Measurements from ENCODE around the gene SLC35B2. TPM values are rescaled to one million over a fixed set of nuclear protein-coding genes. Genes with fewer than 3 reads are reported as not detected.
A peak's percentile ranks its signal among the peaks of the same experiment; 100 is the strongest.

Gene SLC35B2
- polyA plus RNA-seq (ENCODE audit: insufficient read length in 3 of 3), result 10 to 100 TPM; 46.7 to 56.2 (median 48.8) TPM
- long read RNA-seq, donor 1, transcript SLC35B2-202 (4 exons, 2,043 nt), result major isoform, 15 of 17 reads
- long read RNA-seq, donor 1, partial matches to known transcripts, result 0 of 17 reads
- long read RNA-seq, donor 1, other reads (novel, unspliced or antisense), result 0 of 17 reads
- long read RNA-seq, donor 2, transcript SLC35B2-202 (4 exons, 2,043 nt), result major isoform, 24 of 25 reads
- long read RNA-seq, donor 2, partial matches to known transcripts, result 0 of 25 reads
- long read RNA-seq, donor 2, other reads (novel, unspliced or antisense), result 0 of 25 reads
- long read RNA-seq, donor 3, transcript SLC35B2-202 (4 exons, 2,043 nt), result major isoform, 37 of 40 reads
- long read RNA-seq, donor 3, partial matches to known transcripts, result 0 of 40 reads
- long read RNA-seq, donor 3, other reads (novel, unspliced or antisense), result 0 of 40 reads
- long read RNA-seq, donor 4, transcript SLC35B2-202 (4 exons, 2,043 nt), result major isoform, 17 of 17 reads
- long read RNA-seq, donor 4, partial matches to known transcripts, result 0 of 17 reads
- long read RNA-seq, donor 4, other reads (novel, unspliced or antisense), result 0 of 17 reads
- long read RNA-seq, donor 5, result 0 reads
- long read RNA-seq, donor 6, transcript SLC35B2-202 (4 exons, 2,043 nt), result major isoform, 21 of 22 reads
- long read RNA-seq, donor 6, partial matches to known transcripts, result 0 of 22 reads
- long read RNA-seq, donor 6, other reads (novel, unspliced or antisense), result 0 of 22 reads
- long read RNA-seq, donor 7, transcript SLC35B2-202 (4 exons, 2,043 nt), result major isoform, 24 of 27 reads
- long read RNA-seq, donor 7, partial matches to known transcripts, result 0 of 27 reads
- long read RNA-seq, donor 7, other reads (novel, unspliced or antisense), result 0 of 27 reads
- long read RNA-seq, donor 8, result 0 reads
- long read RNA-seq, donor 9, transcript SLC35B2-202 (4 exons, 2,043 nt), result major isoform, 26 of 28 reads
- long read RNA-seq, donor 9, partial matches to known transcripts, result 0 of 28 reads
- long read RNA-seq, donor 9, other reads (novel, unspliced or antisense), result 0 of 28 reads
- long read RNA-seq, donor 10, transcript SLC35B2-202 (4 exons, 2,043 nt), result major isoform, 22 of 24 reads
- long read RNA-seq, donor 10, partial matches to known transcripts, result 0 of 24 reads
- long read RNA-seq, donor 10, other reads (novel, unspliced or antisense), result 0 of 24 reads
- long read RNA-seq, donor 11, transcript SLC35B2-202 (4 exons, 2,043 nt), result major isoform, 15 of 16 reads
- long read RNA-seq, donor 11, partial matches to known transcripts, result 0 of 16 reads
- long read RNA-seq, donor 11, other reads (novel, unspliced or antisense), result 0 of 16 reads
- long read RNA-seq, donor 12, transcript SLC35B2-202 (4 exons, 2,043 nt), result major isoform, 10 of 11 reads
- long read RNA-seq, donor 12, partial matches to known transcripts, result 0 of 11 reads
- long read RNA-seq, donor 12, other reads (novel, unspliced or antisense), result 0 of 11 reads
- long read RNA-seq, donor 13, result 0 reads
- long read RNA-seq, donor 14, transcript SLC35B2-202 (4 exons, 2,043 nt), result major isoform, 19 of 19 reads
- long read RNA-seq, donor 14, partial matches to known transcripts, result 0 of 19 reads
- long read RNA-seq, donor 14, other reads (novel, unspliced or antisense), result 0 of 19 reads
- long read RNA-seq, donor 15, transcript SLC35B2-202 (4 exons, 2,043 nt), result major isoform, 16 of 17 reads
- long read RNA-seq, donor 15, partial matches to known transcripts, result 0 of 17 reads
- long read RNA-seq, donor 15, other reads (novel, unspliced or antisense), result 0 of 17 reads
- long read RNA-seq, donor 16, transcript SLC35B2-202 (4 exons, 2,043 nt), result major isoform, 54 of 62 reads
- long read RNA-seq, donor 16, partial matches to known transcripts, result 0 of 62 reads
- long read RNA-seq, donor 16, other reads (novel, unspliced or antisense), result 5 of 62 reads

DNA sequence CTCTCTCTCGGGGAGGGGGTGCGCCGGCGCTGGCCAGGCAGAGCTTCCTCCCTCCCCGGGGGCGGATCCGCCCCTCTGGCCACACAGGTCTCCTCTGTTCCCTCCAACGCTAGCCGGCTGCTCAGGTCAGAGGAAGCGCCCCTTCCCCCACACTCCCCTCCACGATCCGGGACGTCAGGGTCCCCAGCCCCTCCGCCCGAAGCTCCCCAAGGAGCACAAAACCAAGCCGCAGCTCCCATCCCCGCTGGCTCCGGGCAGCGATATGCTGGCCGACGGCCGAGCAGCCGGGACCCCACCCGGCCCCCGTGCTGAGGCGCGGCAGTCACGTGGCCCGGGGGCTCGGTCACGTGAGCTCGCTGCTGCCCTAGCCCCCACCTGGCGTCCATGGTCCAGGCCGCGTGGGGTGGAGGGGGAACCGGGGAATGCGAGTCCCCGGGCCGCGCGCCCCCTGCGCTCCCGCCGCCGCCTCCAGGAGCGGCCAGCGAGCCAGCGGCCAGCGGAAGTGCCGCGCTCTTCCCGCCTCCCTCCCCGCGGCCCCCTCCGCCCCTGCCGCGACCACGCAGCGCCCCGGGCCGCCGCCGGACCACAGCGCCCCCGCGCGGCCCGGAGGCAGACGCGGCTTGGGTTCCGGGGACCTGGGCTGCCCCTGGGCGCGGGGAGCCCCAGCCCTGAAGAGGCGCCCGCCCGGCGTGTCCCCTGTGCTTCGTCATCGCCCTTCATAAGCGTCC lies at the start of gene SLC35B2:
TSS of gene SLC35B2 (minus strand) at position 504 of the 728 bp plus-strand sequence. CDS start at position 386, 118 bp downstream.
- peak in 4 of 11 donors; percentile 68 to 72 (median 72) for DNase-seq (ENCODE audit: extremely low read depth in 1 of 11, low read depth in 9 of 11, low spot score in 4 of 11)

GRCh38 chr6:44306710-44307109 lies 49.4 kb upstream of the SLC35B2 start:
- no peak for DNase-seq (ENCODE audit: extremely low read depth in 1 of 11, low read depth in 9 of 11, low spot score in 4 of 11)

- DNase-seq (ENCODE audit: extremely low read depth in 1 of 11, low read depth in 9 of 11, low spot score in 4 of 11), result no peak
Observed at GRCh38 chr6:44305200-44305725, 47.9 kb upstream of the SLC35B2 start.

DNA sequence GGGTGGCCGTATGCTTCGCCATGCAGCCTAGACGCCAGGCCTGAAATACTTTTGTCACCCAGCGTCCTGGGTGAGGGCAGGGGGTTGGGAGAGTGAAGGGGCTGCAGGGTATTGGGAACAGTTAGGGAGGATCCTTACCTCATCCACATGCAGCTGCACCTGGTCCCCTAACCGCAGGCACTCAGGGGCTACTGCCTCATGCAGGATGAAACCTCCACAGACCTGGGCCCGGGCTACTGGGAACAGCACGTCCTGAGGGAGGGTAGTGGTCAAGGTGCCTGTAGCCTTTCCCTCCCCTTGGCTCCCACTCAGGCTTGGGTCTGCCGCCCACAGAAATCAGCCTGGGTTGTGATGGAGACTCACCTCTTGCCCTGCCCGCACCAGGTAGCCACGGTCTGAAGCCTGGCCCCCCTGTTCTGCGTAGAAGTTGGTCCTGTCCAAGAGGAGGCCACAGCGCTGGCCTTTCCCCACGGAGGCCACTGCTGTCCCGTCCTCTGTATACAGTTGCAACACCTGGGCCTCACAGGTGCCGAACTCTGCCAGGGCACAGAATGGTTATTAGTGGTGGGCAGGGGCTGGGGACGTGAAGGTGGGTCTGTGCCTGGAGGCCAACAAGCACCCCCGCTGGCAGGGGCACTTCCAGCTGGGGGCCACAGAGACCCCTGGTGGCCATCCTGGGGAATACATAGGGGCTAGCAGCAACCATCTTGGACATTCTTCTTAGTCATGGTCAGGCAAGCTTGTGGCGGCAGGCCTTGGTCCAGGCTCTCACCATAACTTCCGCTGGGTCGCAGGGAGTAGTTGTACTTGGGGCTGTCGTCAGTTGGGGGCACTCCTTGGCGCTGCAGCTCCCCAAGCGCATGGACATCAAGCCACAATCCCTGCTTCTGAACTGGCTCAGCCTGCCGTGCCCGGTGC lies 47.2 kb upstream of the SLC35B2 start:
- DNase-seq (ENCODE audit: extremely low read depth in 1 of 11, low read depth in 9 of 11, low spot score in 4 of 11), result no peak

DNA sequence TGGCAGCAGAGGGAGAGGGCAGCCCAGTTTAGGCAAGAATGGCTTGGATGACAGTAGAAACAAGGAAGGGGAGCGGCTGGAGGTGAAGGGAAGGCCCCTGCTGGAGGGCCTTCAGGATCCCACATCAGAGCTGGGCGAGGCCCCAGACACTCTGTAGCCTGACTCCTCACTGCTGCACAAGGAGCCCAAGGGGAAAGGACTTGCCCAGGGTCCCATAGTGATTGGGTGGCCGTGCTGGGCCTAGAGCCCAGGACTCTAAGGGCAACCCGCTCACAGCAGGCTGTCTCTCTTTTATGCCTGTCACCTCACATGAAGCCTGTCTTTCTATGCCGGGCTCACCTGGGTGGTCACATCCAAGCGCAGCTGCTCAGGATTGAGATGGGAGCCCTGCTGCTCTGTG lies 46.5 kb upstream of the SLC35B2 start:
- no peak for DNase-seq (ENCODE audit: extremely low read depth in 1 of 11, low read depth in 9 of 11, low spot score in 4 of 11)

DNA sequence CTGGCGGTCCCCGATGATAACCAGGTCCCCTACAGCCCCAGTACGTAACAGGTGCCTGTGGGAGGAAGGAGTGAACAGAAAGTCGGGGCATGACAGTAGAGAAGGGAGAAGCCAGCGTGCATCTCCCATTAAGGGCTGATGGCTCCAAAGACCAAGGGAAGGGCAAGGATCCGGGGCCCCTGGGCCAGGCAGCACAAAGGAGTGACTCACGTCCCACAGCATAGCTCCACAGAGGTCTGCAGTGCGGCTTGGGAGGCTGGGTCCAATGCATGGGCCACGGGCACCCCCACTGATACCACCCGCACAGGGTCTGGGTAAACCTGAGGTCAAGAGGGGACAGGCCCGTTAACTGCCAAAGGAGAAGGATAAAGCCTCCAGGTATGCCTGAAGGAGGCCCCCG lies 45.5 kb upstream of the SLC35B2 start:
- DNase-seq (ENCODE audit: extremely low read depth in 1 of 11, low read depth in 9 of 11, low spot score in 4 of 11), result no peak

DNA sequence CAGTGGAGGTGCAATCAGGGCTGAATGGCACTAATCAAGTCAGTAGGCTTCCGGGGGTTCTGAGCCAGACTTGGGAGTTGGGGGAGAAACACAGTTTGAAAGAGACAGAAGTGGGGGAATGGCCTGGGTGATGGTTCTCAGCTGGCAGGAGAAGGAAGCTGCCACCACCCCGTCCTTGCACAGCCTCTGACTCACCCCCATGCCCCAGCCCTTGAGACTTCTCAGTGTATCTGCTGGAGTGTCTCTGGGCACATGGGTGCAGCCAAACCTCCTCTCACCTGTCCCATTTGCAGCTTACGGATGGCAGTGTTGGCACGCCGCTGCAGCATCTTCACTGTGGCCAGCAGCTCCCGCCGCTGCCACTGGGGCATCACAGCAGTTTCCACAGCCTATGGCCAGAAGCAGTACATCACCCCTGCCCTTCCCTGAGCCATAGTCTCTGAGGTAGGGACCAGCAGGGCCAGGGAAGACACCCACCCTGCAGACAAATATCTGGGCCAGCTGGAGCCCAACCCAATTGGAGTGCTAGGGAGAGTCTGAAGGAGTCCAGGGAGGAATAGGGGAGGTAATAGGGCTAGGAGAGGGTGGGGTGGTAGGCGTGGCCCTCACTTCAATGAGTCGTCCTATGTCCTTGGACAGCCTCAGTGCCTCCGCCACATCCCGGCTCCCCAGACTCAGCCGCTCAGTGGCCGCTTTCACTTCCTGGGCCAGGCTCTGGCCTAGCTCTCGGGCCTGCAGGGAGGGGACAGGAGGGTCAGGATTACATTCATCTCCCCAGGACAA lies 44.6 kb upstream of the SLC35B2 start:
- no peak for DNase-seq (ENCODE audit: extremely low read depth in 1 of 11, low read depth in 9 of 11, low spot score in 4 of 11)

GRCh38 chr6:44301106-44301505 lies 43.8 kb upstream of the SLC35B2 start:
- no peak for DNase-seq (ENCODE audit: extremely low read depth in 1 of 11, low read depth in 9 of 11, low spot score in 4 of 11)

- DNase-seq (ENCODE audit: extremely low read depth in 1 of 11, low read depth in 9 of 11, low spot score in 4 of 11), result no peak
Observed at GRCh38 chr6:44300292-44300823, 43.0 kb upstream of the SLC35B2 start.

- DNase-seq (ENCODE audit: extremely low read depth in 1 of 11, low read depth in 9 of 11, low spot score in 4 of 11), result no peak
Observed at GRCh38 chr6:44298864-44299263, 41.5 kb upstream of the SLC35B2 start.

DNA sequence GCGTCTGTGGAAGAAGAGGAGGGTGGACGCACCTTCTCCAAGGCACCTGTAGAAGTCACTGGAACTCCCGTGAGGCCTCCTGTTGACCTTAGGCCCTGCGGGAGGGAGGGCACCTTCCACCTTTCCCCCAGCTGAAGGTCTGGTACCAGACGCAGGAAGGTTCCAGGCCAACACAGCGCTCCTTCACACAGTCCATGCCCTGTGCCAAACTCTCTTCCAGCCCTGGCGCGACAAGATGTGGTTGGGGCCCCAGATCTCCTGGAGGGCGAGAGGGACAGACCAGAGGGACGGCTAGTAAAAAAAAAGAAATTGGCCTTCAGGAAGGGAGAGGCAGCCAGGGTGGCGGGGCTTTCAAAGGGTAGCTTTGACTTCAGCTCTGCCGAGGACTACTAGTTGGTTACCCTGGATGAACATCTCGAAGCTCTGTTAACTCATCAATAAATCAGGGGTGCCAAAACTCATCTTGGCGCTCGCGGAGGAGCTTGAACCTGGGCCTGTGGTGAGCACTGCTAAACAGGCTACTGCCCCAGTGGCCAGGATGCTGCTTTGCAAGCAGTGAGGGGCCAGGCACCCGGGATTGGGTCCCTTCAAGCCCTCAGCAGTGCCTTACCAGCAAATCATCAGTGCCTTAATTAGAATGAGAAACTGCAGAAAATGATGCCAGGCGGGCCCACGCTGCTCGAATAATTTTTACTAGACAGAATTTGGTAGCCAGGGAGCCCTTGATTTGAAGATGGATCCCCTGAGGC lies 40.9 kb upstream of the SLC35B2 start:
- no peak for DNase-seq (ENCODE audit: extremely low read depth in 1 of 11, low read depth in 9 of 11, low spot score in 4 of 11)

- DNase-seq (ENCODE audit: extremely low read depth in 1 of 11, low read depth in 9 of 11, low spot score in 4 of 11), result peak in 5 of 11 donors; percentile 34 to 50 (median 43)
Observed at GRCh38 chr6:44297063-44298038, 40.0 kb upstream of the SLC35B2 start.
